ENCODE results near the gene PDLIM1.

PDLIM1 gene

DNA sequence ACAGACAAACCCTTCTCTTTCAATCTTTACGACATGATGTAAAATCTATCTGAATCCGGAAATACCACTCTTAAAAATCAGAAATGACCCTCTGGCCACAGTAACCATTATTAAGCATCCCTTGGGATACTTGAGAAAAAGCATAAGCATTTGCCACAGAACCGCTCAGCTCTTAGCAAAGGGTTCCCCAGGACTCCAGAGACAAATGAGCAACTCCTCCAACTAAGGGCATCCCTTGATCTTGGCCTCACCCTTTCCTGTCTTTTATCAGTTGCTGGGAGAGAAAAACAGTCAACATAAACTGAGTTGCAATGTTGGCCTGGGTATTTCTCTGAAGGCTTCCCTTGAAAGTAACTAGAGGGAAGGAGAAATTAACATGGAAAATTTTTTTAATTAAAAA lies 3.5 kb downstream of the PDLIM1 start:
- FAIRE-seq, result no peak

GRCh38 chr10:95286707-95287106 lies 4.1 kb downstream of the PDLIM1 start:
- no peak for FAIRE-seq

DNA sequence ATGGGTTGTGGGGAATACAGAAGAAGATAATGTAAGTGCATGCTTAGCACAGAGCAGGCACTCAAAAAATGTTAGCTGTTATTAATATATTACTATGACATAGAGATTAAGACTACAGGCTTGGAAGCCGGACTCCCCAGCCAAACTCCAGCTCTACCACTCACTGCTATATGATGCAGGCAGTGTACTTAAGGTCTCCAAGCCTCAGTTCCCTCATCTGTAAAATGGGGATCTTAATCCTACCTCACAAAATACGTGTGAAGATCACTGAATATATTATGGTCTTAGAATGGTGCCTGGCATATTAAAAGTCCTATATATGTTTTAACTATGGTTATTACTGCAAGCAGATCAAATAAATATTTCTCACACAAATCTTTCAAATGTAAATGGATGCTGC lies 5.2 kb downstream of the PDLIM1 start:
- FAIRE-seq, result no peak

- FAIRE-seq, result no peak
Measured at GRCh38 chr10:95284807-95285206, 6.0 kb downstream of the PDLIM1 start.

DNA sequence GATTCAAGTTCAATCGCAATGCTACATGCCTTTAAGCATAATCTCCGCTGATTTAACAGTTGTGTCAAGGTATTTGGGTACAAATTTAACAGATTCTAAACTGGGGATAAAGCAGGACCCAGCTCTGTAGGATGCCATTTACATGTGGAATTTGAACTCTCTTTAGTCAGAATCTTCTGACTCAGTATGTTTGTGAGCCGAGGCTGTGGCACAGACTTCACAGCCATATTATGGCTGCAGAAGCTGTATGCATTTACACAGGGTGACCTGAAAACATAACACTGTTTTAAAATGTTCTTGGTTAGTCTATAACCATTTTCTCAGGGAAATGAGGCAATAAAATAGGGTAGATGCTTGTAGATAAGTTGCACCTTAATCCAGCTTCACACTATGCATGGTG lies 8.7 kb downstream of the PDLIM1 start:
- FAIRE-seq, result no peak

- no peak for FAIRE-seq
Measured at GRCh38 chr10:95281206-95281605, 9.6 kb downstream of the PDLIM1 start.

GRCh38 chr10:95280637-95281036 lies 10.2 kb downstream of the PDLIM1 start:
- no peak for FAIRE-seq

DNA sequence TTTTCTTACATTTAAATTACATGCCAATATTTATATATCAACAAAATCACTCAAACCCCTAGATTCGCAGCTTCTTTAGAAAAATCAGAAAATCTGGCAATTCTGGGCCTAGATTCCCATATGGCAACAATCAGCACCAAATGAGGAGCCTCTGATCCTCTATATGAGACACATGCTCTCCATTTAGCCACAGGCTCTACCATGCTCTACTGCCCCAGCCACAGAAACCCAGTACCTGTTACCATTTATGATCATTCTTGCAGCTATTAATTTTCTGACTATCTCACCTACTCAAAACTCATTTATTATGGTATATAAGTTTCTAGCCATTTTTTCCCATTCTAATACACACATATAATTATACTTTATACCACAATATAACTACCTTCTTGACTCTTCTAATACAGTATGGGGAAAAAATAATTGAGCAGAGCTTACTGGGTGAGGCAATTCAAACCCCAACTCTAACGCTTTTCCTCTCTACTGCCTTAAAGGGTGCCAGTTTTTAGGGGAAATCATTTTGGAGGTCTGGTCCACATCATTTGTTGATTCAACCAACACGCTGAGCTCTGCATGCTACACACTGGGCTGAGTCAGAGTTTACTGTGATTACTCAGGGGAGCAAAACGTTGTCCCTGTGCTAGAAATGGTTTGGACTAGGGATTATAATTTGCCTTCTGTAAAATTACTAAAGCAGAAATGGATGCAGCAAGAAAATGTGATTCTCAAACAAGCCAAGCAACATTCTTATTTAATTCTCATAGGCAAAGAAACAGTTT lies 11.6 kb downstream of the PDLIM1 start:
- FAIRE-seq, result no peak

- no peak for FAIRE-seq
Measured at GRCh38 chr10:95278061-95278988, 12.5 kb downstream of the PDLIM1 start.

- FAIRE-seq, result no peak
Measured at GRCh38 chr10:95277614-95278013, 13.2 kb downstream of the PDLIM1 start.

GRCh38 chr10:95277201-95277570 lies 13.6 kb downstream of the PDLIM1 start:
- no peak for FAIRE-seq

- no peak for FAIRE-seq
Measured at GRCh38 chr10:95276367-95277200, 14.2 kb downstream of the PDLIM1 start.

DNA sequence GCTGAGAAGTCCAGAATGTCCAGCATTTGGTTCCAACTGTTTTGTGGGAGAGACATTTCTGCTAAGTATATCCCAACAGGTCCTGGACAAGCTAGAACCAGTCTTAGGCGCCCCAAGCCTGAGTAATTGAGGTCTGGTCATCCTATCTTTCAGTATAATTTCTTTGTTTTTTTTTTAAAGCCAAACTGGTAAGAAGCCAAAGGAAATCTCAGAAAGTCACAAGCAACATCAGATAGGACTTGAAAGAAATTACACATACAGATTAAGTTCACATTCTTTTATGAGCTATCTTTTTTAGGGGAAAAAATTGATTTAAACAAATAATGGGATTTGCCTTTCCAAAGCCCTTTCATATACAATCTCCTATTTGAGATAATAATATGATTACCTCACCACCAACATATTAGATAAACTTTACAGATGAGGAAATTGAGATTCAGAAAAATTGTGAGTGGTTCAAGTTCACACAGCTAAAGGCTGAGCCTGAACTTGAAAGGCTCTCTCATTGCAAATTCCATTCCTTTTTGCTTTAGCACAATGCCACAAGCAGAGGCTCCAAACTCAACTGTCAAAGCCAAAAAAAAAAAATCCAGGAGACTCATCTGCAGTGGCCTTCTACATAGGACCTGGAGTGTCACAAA lies 15.0 kb downstream of the PDLIM1 start:
- FAIRE-seq, result no peak

- FAIRE-seq, result no peak
Measured at GRCh38 chr10:95273393-95274312, 17.1 kb downstream of the PDLIM1 start.

- no peak for FAIRE-seq
Measured at GRCh38 chr10:95268438-95268837, 22.4 kb downstream of the PDLIM1 start.

DNA sequence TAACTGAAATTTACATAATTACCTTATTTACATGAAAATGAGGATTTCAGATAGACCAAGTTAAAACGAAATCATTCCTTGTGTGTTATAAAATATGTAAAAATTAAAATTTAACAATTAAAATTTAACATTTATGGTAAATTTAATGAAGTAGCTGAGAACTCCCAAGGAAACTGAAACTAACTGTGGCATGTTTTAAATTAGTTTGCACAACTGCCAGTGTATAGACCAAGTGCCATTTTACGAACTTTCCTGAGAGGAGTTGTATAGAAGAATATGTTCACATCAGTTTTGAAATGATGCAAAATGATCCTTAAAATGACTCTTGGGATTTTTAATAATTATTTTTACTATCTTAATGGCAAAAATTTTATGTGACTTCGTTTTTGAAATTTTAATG lies 23.6 kb downstream of the PDLIM1 start:
- FAIRE-seq, result no peak

GRCh38 chr10:95266674-95267095 lies 24.1 kb downstream of the PDLIM1 start:
- no peak for FAIRE-seq

DNA sequence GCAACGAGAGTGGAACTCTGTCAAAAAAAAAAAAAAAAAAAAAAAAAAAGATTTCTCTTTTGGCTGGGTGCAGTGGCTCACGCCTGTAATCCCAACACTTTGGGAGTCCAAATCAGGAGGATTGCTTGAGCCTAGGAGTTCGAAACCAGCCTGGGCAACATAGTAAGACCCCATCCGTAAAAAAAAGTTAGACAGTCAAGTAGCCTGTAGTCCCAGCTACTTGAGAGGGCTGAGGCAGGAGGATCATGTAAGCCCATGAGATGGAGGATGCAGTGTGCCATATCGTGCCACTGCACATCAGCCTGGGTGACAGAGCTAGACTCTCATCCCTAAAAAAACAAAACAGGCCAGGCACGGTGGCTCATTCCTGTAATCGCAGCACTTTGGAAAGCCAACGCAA lies 25.2 kb downstream of the PDLIM1 start:
- FAIRE-seq, result no peak

DNA sequence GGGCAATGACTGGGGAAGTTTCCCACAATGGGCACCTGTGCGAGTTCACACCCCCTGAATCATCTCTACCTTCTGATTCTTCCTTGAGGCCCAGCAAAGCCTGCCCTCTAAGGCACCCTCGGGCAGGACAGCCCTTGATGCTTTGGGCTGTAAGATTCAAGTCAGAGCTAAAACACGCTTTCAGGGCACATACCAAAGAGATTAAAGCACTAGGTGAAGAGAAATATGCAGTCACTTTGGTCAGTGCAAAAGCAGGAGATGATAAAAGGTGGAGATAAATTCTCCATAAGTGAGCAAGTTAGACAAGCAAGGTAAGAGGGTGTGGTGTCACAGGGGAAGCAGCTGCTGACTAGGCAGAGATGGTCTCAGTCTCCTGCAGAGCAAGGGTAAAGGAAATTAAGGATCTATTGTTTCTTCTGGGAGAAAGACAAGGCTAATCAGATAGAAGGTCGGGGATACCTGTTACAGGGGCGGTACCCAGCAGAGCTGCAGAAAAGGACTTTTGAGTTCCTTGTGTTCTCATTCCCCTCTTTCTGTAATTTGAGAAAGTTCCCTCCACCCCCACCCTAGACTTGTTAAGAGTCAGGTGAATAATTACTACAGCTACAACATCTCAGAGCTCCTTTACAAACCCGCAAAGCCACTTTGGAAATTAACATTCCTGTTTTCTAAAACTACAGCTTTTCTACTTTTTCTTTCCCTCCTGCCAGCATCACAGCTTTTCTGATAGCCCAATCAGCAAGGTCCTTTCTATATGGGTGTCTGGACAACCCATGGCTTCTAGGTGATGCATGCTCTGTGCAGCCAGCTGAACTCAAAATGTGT lies 26.4 kb downstream of the PDLIM1 start:
- FAIRE-seq, result no peak

- FAIRE-seq, result no peak
Measured at GRCh38 chr10:95263864-95264226, 27.0 kb downstream of the PDLIM1 start.
